HEK293 (cell line): ENCODE data around the gene PCDH15.

ENCODE experiments used
- CTCF ChIA-PET: fragments of 350-600 bp; formaldehyde crosslinking; extraction: SDS; loops from one replicate; lab custom pipeline; 2021; ENCODE audit warnings: antibody characterized with exemption; lab: Yijun Ruan, JAX
- POLR2A ChIA-PET: fragments of 300-600 bp; formaldehyde crosslinking; extraction: SDS; loops from one replicate; lab custom pipeline; 2020; ENCODE audit warnings: antibody characterized with exemption, inconsistent platforms; lab: Yijun Ruan, JAX
- H3K27ac ChIP-seq: fragments of 200-500 bp; sonication (Bioruptor generic); 2 replicates; pipeline ENCODE4 v1.5.1; 2014; ENCODE audit warnings: low read depth, low read length, control low read depth, inconsistent platforms; ENCODE audit errors: extremely low read depth
- H3K36me3 ChIP-seq, 2 experiments: fragments of 200-500 bp in 1 of 2; sonication (Bioruptor generic) in 1 of 2; 1 replicate in 1 of 2; 2 replicates in 1 of 2; pipeline ENCODE4 v1.5.1; 2014 to 2017; ENCODE audit warnings: inconsistent platforms in 2 of 2, low read length in 2 of 2; ENCODE audit not compliant: control insufficient read depth in 2 of 2, insufficient read depth in 1 of 2
- H3K4me1 ChIP-seq: fragments of 200-500 bp; sonication (Bioruptor generic); 2 replicates; pipeline ENCODE4 v1.5.1; 2014; ENCODE audit warnings: mild to moderate bottlenecking, low read length, inconsistent platforms; ENCODE audit not compliant: control insufficient read depth, insufficient read depth
- H3K4me3 ChIP-seq: 2 replicates; pipeline ENCODE4 v1.5.1; 2011; ENCODE audit warnings: low read depth, mild to moderate bottlenecking, control low read depth, low read length, moderate library complexity
- H3K9me3 ChIP-seq: fragments of 200-500 bp; sonication (Bioruptor generic); 2 replicates; pipeline ENCODE4 v1.5.1; 2014; ENCODE audit warnings: low read depth, low read length, inconsistent platforms; ENCODE audit not compliant: control insufficient read depth, insufficient read depth
- EGR2 ChIP-seq: fragments of 450-650 bp; formaldehyde crosslinking; IDR thresholded peaks from 2 replicates; pipeline ENCODE4 v1.5.1; 2016; ENCODE audit warnings: low read depth, missing biosample characterization, missing genetic modification characterization
- ELK4 ChIP-seq: IDR thresholded peaks from 2 replicates; pipeline ENCODE4 v1.6.1; 2011; ENCODE audit warnings: mild to moderate bottlenecking, low read depth, low read length, borderline replicate concordance
- INSM2 ChIP-seq: fragments of 450-650 bp; formaldehyde crosslinking; IDR thresholded peaks from 2 replicates; pipeline ENCODE4 v1.5.1; 2016; ENCODE audit warnings: missing biosample characterization, missing genetic modification characterization
- KLF10 ChIP-seq: fragments of 450-650 bp; IDR thresholded peaks from 2 replicates; pipeline ENCODE4 v1.5.1; 2018; ENCODE audit warnings: missing biosample characterization, mild to moderate bottlenecking, missing genetic modification characterization
- KLF7 ChIP-seq: fragments of 450-650 bp; formaldehyde crosslinking; IDR thresholded peaks from 2 replicates; pipeline ENCODE4 v1.5.1; 2016; ENCODE audit warnings: missing biosample characterization, missing genetic modification characterization, borderline replicate concordance
- OVOL3 ChIP-seq: fragments of 450-650 bp; formaldehyde crosslinking; IDR thresholded peaks from 2 replicates; pipeline ENCODE4 v1.5.1; 2016; ENCODE audit warnings: missing biosample characterization, missing genetic modification characterization
- TRIM28 ChIP-seq: IDR thresholded peaks from 2 replicates; pipeline ENCODE4 v1.6.1; 2011; ENCODE audit warnings: low read length, control low read depth, borderline replicate concordance
- ZBTB11 ChIP-seq: fragments of 450-650 bp; formaldehyde crosslinking; conservative IDR thresholded peaks from 2 replicates; pipeline ENCODE4 v1.5.1; 2016; ENCODE audit warnings: low read depth, missing biosample characterization, missing genetic modification characterization
- ZBTB26 ChIP-seq: fragments of 450-650 bp; formaldehyde crosslinking; optimal IDR thresholded peaks from 2 replicates; pipeline ENCODE3; 2016; ENCODE audit warnings: missing biosample characterization, mild to moderate bottlenecking, missing genetic modification characterization
- ZBTB6 ChIP-seq: fragments of 450-650 bp; formaldehyde crosslinking; IDR thresholded peaks from 2 replicates; pipeline ENCODE4 v1.5.1; 2017; ENCODE audit warnings: missing biosample characterization, missing genetic modification characterization
- ZNF169 ChIP-seq: fragments of 450-650 bp; formaldehyde crosslinking; IDR thresholded peaks from 2 replicates; pipeline ENCODE4 v1.5.1; 2016; ENCODE audit warnings: missing biosample characterization, missing genetic modification characterization
- ZNF214 ChIP-seq: fragments of 450-650 bp; formaldehyde crosslinking; IDR thresholded peaks from 2 replicates; pipeline ENCODE4 v1.5.1; 2017; ENCODE audit warnings: missing biosample characterization, mild to moderate bottlenecking, missing genetic modification characterization, borderline replicate concordance
- ZNF23 ChIP-seq: fragments of 450-650 bp; formaldehyde crosslinking; IDR thresholded peaks from 2 replicates; pipeline ENCODE4 v1.5.1; 2016; ENCODE audit warnings: missing biosample characterization, missing genetic modification characterization, borderline replicate concordance
- ZNF239 ChIP-seq: fragments of 450-650 bp; formaldehyde crosslinking; IDR thresholded peaks from 2 replicates; pipeline ENCODE4 v1.5.1; 2016; ENCODE audit warnings: missing biosample characterization, missing genetic modification characterization
- ZNF449 ChIP-seq: fragments of 450-650 bp; formaldehyde crosslinking; IDR thresholded peaks from 2 replicates; pipeline ENCODE4 v1.5.1; 2017; ENCODE audit warnings: missing biosample characterization, mild to moderate bottlenecking, missing genetic modification characterization, moderate library complexity
- ZNF518A ChIP-seq: fragments of 450-650 bp; formaldehyde crosslinking; conservative IDR thresholded peaks from 2 replicates; pipeline ENCODE4 v1.5.1; 2016; ENCODE audit warnings: low read depth, missing biosample characterization, missing genetic modification characterization
- ZNF530 ChIP-seq: fragments of 450-650 bp; formaldehyde crosslinking; IDR thresholded peaks from 2 replicates; pipeline ENCODE4 v1.5.1; 2016; ENCODE audit warnings: low read depth, missing biosample characterization, missing genetic modification characterization
- ZNF560 ChIP-seq: fragments of 450-650 bp; formaldehyde crosslinking; IDR thresholded peaks from 2 replicates; pipeline ENCODE4 v1.5.1; 2017; ENCODE audit warnings: missing biosample characterization, missing genetic modification characterization, borderline replicate concordance
- ZNF664 ChIP-seq: fragments of 450-650 bp; formaldehyde crosslinking; IDR thresholded peaks from 2 replicates; pipeline ENCODE4 v1.5.1; 2016; ENCODE audit warnings: missing biosample characterization, missing genetic modification characterization

Gene PCDH15

GRCh38 chr10:54843085-54843646 is 42.1 kb upstream of the PCDH15 start:
- no peaks in the 10 kb centered on the region for H3K9me3 ChIP-seq
- TF ChIP-seq EGR2: no peak
- TF ChIP-seq KLF10 (tag by site-specific recombination): no peak
- no peak for TF ChIP-seq ZBTB11 (tag by site-specific recombination)
- TF ChIP-seq ZNF449 (tag by site-specific recombination): no peak
- no peak for TF ChIP-seq INSM2 (tag by site-specific recombination)
- no peak for TF ChIP-seq ZNF530 (tag by site-specific recombination)
- no peak overlapping the region for H3K4me3 ChIP-seq
- ChIA-PET POLR2A (no interaction called here), CTCF (interaction anchor here (1.0 kb wide), 1 partner anchor 25 kb away, joined by 3 read pairs; no protein-coding TSS in a partner anchor)
- H3K36me3 ChIP-seq: no peaks in the 10 kb centered on the region
- no peak overlapping the region for H3K27ac ChIP-seq
- H3K4me1 ChIP-seq: no peaks in the 10 kb centered on the region

- Histone ChIP-seq H3K36me3 (no peaks in the 10 kb centered on the region), H3K4me1 (no peaks in the 10 kb centered on the region), H3K27ac (no peak overlapping the region), H3K4me3 (no peak overlapping the region), H3K9me3 (no peaks in the 10 kb centered on the region)
- ChIA-PET POLR2A (no interaction called here), CTCF (no interaction called here)
- TF ChIP-seq ZNF239 (tag by site-specific recombination): no peak
- no peak for TF ChIP-seq KLF7
- TF ChIP-seq ZBTB26 (tag by site-specific recombination): no peak
- TF ChIP-seq OVOL3: no peak
- TF ChIP-seq ZNF518A (tag by site-specific recombination): no peak
- TF ChIP-seq ZNF169 (tag by site-specific recombination): no peak
- no peak for TF ChIP-seq ZNF23 (tag by site-specific recombination)
- no peak for TF ChIP-seq TRIM28
- TF ChIP-seq ZNF664 (tag by site-specific recombination): no peak
- TF ChIP-seq ELK4: no peak
- TF ChIP-seq ZNF214 (tag by site-specific recombination): no peak
- no peak for TF ChIP-seq ZBTB6
- TF ChIP-seq ZNF560 (tag by site-specific recombination): no peak
These were observed 36.4 kb upstream of the PCDH15 start for GRCh38 chr10:54837479-54837878.
